H9 (cell line): ENCODE measurements around the gene IL15. TPM values are rescaled to one million over a fixed set of nuclear protein-coding genes. Genes with fewer than 3 reads are reported as not detected.

ENCODE experiments used
- DNase-seq: peaks from one replicate; pipeline ENCODE4 v3.0.0-alpha.2; 2017
- H2AFZ ChIP-seq: one replicate; pipeline ENCODE4 v1.6.1; 2013; ENCODE audit warnings: mild to moderate bottlenecking, low read length, control low read depth, moderate library complexity
- H2AK5ac ChIP-seq: 2 replicates; pipeline ENCODE4 v1.6.1; 2013; ENCODE audit warnings: low read length, control low read depth, mixed read lengths; ENCODE audit not compliant: insufficient read length
- H2BK120ac ChIP-seq: one replicate; pipeline ENCODE4 v1.6.1; 2013; ENCODE audit warnings: low read depth, mild to moderate bottlenecking, low read length, control low read depth, inconsistent platforms; ENCODE audit not compliant: poor library complexity, severe bottlenecking
- H2BK12ac ChIP-seq: 2 replicates; pipeline ENCODE4 v1.6.1; 2013; ENCODE audit warnings: low read length, control low read depth, mixed read lengths, low read depth; ENCODE audit not compliant: insufficient read length
- H2BK15ac ChIP-seq: 2 replicates; pipeline ENCODE4 v1.6.1; 2013; ENCODE audit warnings: low read depth, low read length, control low read depth
- H2BK20ac ChIP-seq: one replicate; pipeline ENCODE4 v1.6.1; 2013; ENCODE audit warnings: low read depth, mild to moderate bottlenecking, low read length, control low read depth, inconsistent platforms; ENCODE audit not compliant: poor library complexity, severe bottlenecking
- H2BK5ac ChIP-seq: 2 replicates; pipeline ENCODE4 v1.6.1; 2013; ENCODE audit warnings: low read length, control low read depth, mixed read lengths; ENCODE audit not compliant: insufficient read length
- H3K14ac ChIP-seq: 2 replicates; pipeline ENCODE4 v1.6.1; 2013; ENCODE audit warnings: low read length, control low read depth; ENCODE audit not compliant: insufficient read depth
- H3K18ac ChIP-seq: 2 replicates; pipeline ENCODE4 v1.6.1; 2013; ENCODE audit warnings: low read depth, mild to moderate bottlenecking, mixed read lengths, low read length, control low read depth; ENCODE audit not compliant: insufficient read length
- H3K23ac ChIP-seq: 2 replicates; pipeline ENCODE4 v1.6.1; 2013; ENCODE audit warnings: low read length, control low read depth, mixed read lengths, low read depth; ENCODE audit not compliant: insufficient read length
- H3K23me2 ChIP-seq: 2 replicates; pipeline ENCODE4 v1.6.1; 2013; ENCODE audit warnings: low read depth, mild to moderate bottlenecking, mixed read lengths, low read length, control low read depth; ENCODE audit not compliant: insufficient read length, poor library complexity, severe bottlenecking
- H3K27ac ChIP-seq: 2 replicates; pipeline ENCODE4 v1.5.1; 2013; ENCODE audit warnings: low read length, control low read depth, mixed read lengths, low read depth; ENCODE audit not compliant: insufficient read length
- H3K27me3 ChIP-seq: 2 replicates; pipeline ENCODE4 v1.6.1; 2013; ENCODE audit warnings: low read length, control low read depth, inconsistent platforms; ENCODE audit not compliant: insufficient read depth
- H3K4ac ChIP-seq: 2 replicates; pipeline ENCODE4 v1.6.1; 2013; ENCODE audit warnings: low read depth, mild to moderate bottlenecking, control low read depth, inconsistent platforms, low read length, moderate library complexity
- H3K4me1 ChIP-seq: 2 replicates; pipeline ENCODE4 v1.6.1; 2013; ENCODE audit warnings: low read length, control low read depth, inconsistent platforms; ENCODE audit not compliant: insufficient read depth
- H3K4me2 ChIP-seq: 2 replicates; pipeline ENCODE4 v1.6.1; 2013; ENCODE audit warnings: low read length, control low read depth, mixed read lengths; ENCODE audit not compliant: insufficient read length, insufficient read depth
- H3K56ac ChIP-seq: 2 replicates; pipeline ENCODE4 v1.6.1; 2013; ENCODE audit warnings: low read depth, mild to moderate bottlenecking, mixed read lengths, low read length, control low read depth; ENCODE audit not compliant: insufficient read length
- H3K79me1 ChIP-seq: 2 replicates; pipeline ENCODE4 v1.6.1; 2013; ENCODE audit warnings: low read depth, mild to moderate bottlenecking, moderate library complexity, low read length, control low read depth, inconsistent platforms; ENCODE audit not compliant: insufficient read depth, poor library complexity, severe bottlenecking
- H3K79me2 ChIP-seq: 2 replicates; pipeline ENCODE4 v1.6.1; 2013; ENCODE audit warnings: low read length, control low read depth, inconsistent platforms; ENCODE audit not compliant: insufficient read depth
- H3K9ac ChIP-seq: 2 replicates; pipeline ENCODE4 v1.6.1; 2013; ENCODE audit warnings: low read length, control low read depth, mixed read lengths; ENCODE audit not compliant: insufficient read length; ENCODE audit errors: extremely low read depth
- H3K9me3 ChIP-seq: one replicate; pipeline ENCODE4 v1.6.1; 2013; ENCODE audit warnings: low read depth, low read length, inconsistent platforms; ENCODE audit not compliant: control insufficient read depth
- H3T11ph ChIP-seq: one replicate; pipeline ENCODE4 v1.6.1; 2013; ENCODE audit warnings: mild to moderate bottlenecking, low read length, control low read depth, inconsistent platforms
- H4K20me1 ChIP-seq: one replicate; pipeline ENCODE4 v1.6.1; 2013; ENCODE audit not compliant: control insufficient read depth, insufficient read length, insufficient read depth
- H4K5ac ChIP-seq: 2 replicates; pipeline ENCODE4 v1.6.1; 2013; ENCODE audit warnings: low read depth, mild to moderate bottlenecking, mixed read lengths, low read length, control low read depth; ENCODE audit not compliant: insufficient read length
- H4K8ac ChIP-seq: replicated peaks from 2 replicates; pipeline ENCODE4 v1.6.1; 2013; ENCODE audit warnings: low read length, control low read depth, mixed read lengths, low read depth; ENCODE audit not compliant: insufficient read length
- H4K91ac ChIP-seq: 2 replicates; pipeline ENCODE4 v1.6.1; 2013; ENCODE audit warnings: low read depth, mild to moderate bottlenecking, moderate library complexity, mixed read lengths, low read length, control low read depth; ENCODE audit not compliant: insufficient read length
- H3K27ac Mint-ChIP-seq, 3 experiments: 2 replicates in 2 of 3; 3 replicates in 1 of 3; pipeline ENCODE4 v1.8.0; 2020 to 2021; ENCODE audit warnings: mixed read lengths in 3 of 3, mild to moderate bottlenecking in 1 of 3, moderate library complexity in 1 of 3
- H3K27me3 Mint-ChIP-seq: 2 replicates; pipeline ENCODE4 v1.8.0; 2021; ENCODE audit warnings: low read depth, mild to moderate bottlenecking, moderate library complexity, mixed read lengths
- H3K36me3 Mint-ChIP-seq, 3 experiments: 2 replicates in 2 of 3; 3 replicates in 1 of 3; pipeline ENCODE4 v1.8.0; 2020 to 2021; ENCODE audit warnings: low read depth in 3 of 3, mixed read lengths in 3 of 3; ENCODE audit not compliant: insufficient read depth in 1 of 3
- H3K4me1 Mint-ChIP-seq, 2 experiments: 2 replicates each; pipeline ENCODE4 v1.8.0; 2020; ENCODE audit warnings: mixed read lengths in 2 of 2
- H3K4me3 Mint-ChIP-seq, 2 experiments: 2 replicates in 1 of 2; 3 replicates in 1 of 2; pipeline ENCODE4 v1.8.0; 2020 to 2021; ENCODE audit warnings: mild to moderate bottlenecking in 2 of 2, mixed read lengths in 2 of 2, moderate library complexity in 1 of 2
- H3K9me3 Mint-ChIP-seq, 2 experiments: 2 replicates in 1 of 2; 3 replicates in 1 of 2; pipeline ENCODE4 v1.8.0; 2020; ENCODE audit warnings: mild to moderate bottlenecking in 2 of 2, mixed read lengths in 2 of 2, moderate library complexity in 1 of 2
- WGBS: extraction: QIAGEN DNeasy Blood & Tissue Kit; methylation state at CpG from one replicate; pipeline ENCODE4 v1.1.7; 2013; ENCODE audit warnings: missing lambda C conversion rate, low lambda C conversion rate, mixed read lengths; ENCODE audit not compliant: insufficient read length; ENCODE audit errors: extremely low coverage; 5-methylcytosine and 5-hydroxymethylcytosine counted together
- total RNA-seq: library from RNA; stranded (reverse); gene quantifications from 2 replicates; pipeline ENCODE4 v1.2.1, GENCODE V29; 2021
- TF ChIP-seq, protein P1 (sequence below): fragments of 200-600 bp; sonication (generic); conservative IDR thresholded peaks from 3 replicates; pipeline ENCODE4 v1.8.0; 2021; ENCODE audit warnings: antibody characterized with exemption, mild to moderate bottlenecking

IL15 gene
- total RNA-seq, 1 experiment from 2014 or later: 0.61 TPM

DNA sequence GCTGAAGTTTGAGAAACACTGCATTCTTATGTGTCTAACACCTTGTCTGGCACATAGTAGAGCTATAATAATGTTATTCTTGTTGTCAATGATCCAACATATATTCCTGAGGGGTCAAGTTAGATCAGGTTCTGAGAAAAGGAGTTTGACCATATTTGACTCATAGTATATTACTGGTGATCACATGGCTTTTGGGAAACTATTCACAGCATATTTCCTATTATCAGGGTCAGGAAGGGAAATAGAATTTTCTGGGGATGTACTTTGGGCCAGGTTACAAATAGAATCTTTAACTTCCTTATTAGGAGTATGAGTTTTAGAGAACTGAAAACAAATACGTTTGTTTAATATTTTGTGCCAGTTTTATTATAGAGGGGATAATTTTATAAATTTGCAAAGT is 11.6 kb downstream of the IL15 start:
- H3K79me1 ChIP-seq: no peaks in the 10 kb centered on the region
- TF ChIP-seq, protein P1, sequence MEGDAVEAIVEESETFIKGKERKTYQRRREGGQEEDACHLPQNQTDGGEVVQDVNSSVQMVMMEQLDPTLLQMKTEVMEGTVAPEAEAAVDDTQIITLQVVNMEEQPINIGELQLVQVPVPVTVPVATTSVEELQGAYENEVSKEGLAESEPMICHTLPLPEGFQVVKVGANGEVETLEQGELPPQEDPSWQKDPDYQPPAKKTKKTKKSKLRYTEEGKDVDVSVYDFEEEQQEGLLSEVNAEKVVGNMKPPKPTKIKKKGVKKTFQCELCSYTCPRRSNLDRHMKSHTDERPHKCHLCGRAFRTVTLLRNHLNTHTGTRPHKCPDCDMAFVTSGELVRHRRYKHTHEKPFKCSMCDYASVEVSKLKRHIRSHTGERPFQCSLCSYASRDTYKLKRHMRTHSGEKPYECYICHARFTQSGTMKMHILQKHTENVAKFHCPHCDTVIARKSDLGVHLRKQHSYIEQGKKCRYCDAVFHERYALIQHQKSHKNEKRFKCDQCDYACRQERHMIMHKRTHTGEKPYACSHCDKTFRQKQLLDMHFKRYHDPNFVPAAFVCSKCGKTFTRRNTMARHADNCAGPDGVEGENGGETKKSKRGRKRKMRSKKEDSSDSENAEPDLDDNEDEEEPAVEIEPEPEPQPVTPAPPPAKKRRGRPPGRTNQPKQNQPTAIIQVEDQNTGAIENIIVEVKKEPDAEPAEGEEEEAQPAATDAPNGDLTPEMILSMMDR: no peak
- DNase-seq: no peak
- WGBS: no CpG with 5 or more reads among the region's 1 CpG
- no peak overlapping the region for H3K9ac ChIP-seq
- no peaks in the 10 kb centered on the region for H3K4me1 ChIP-seq
- no peak overlapping the region for H2BK5ac ChIP-seq
- H3T11ph ChIP-seq: no peak overlapping the region
- H3K23me2 ChIP-seq: no peaks in the 10 kb centered on the region
- H4K91ac ChIP-seq: no peak overlapping the region
- H4K5ac ChIP-seq: no peak overlapping the region
- no peak overlapping the region for H2AK5ac ChIP-seq
- H4K20me1 ChIP-seq: no peaks in the 10 kb centered on the region
- H3K56ac ChIP-seq: no peak overlapping the region
- no peak overlapping the region for H2BK20ac ChIP-seq
- Mint-ChIP-seq H3K27me3 (no peaks in the 10 kb centered on the region; the same call in 1 of the 2 replicates), H3K4me3 (no peak overlapping the region), H3K36me3 (no peaks in the 10 kb centered on the region), H3K9me3 (no peaks in the 10 kb centered on the region), H3K4me1 (no peaks in the 10 kb centered on the region), H3K27ac (no peak overlapping the region)
- no peak overlapping the region for H2AFZ ChIP-seq
- no peak overlapping the region for H3K27ac ChIP-seq
- no peak overlapping the region for H3K23ac ChIP-seq
- no peak overlapping the region for H3K4me2 ChIP-seq
- H3K4ac ChIP-seq: no peak overlapping the region
- H3K79me2 ChIP-seq: no peaks in the 10 kb centered on the region
- no peaks in the 10 kb centered on the region for H3K27me3 ChIP-seq
- H3K14ac ChIP-seq: no peak overlapping the region
- no peak overlapping the region for H2BK120ac ChIP-seq
- H2BK12ac ChIP-seq: no peak overlapping the region
- H3K18ac ChIP-seq: no peak overlapping the region
- H2BK15ac ChIP-seq: no peak overlapping the region
- H3K9me3 ChIP-seq: no peaks in the 10 kb centered on the region
- H4K8ac ChIP-seq: no peak overlapping the region
